Lower lobe of right lung (tissue), 2 donors: Measurements from ENCODE around the gene NOD1. TPM values are rescaled to one million over a fixed set of nuclear protein-coding genes. Genes with fewer than 3 reads are reported as not detected.

Source experiments
- ATAC-seq, 2 donors: fragments of 200-7000 bp; cut with Tn5 transposase; one replicate each; pipeline ENCODE4 v1.9.1; 2020 to 2022; ENCODE audit warnings: mild to moderate bottlenecking in 2 of 2, moderate library complexity in 2 of 2
- DNase-seq: peaks from one replicate; pipeline ENCODE4 v3.0.0-alpha.2; 2020
- H3K27ac ChIP-seq: fragments of 200-600 bp; one replicate; pipeline ENCODE4 v1.8.0; 2022
- H3K27me3 ChIP-seq: fragments of 200-600 bp; one replicate; pipeline ENCODE4 v1.8.0; 2022; ENCODE audit warnings: low read depth
- H3K36me3 ChIP-seq: fragments of 200-600 bp; one replicate; pipeline ENCODE4 v1.8.0; 2022; ENCODE audit warnings: mild to moderate bottlenecking
- H3K4me1 ChIP-seq: fragments of 200-600 bp; one replicate; pipeline ENCODE4 v1.8.0; 2022
- H3K4me3 ChIP-seq: fragments of 200-600 bp; one replicate; pipeline ENCODE4 v1.8.0; 2022; ENCODE audit warnings: mild to moderate bottlenecking
- H3K9me3 ChIP-seq: fragments of 200-600 bp; one replicate; pipeline ENCODE4 v1.8.0; 2022
- CTCF ChIP-seq: fragments of 200-600 bp; IDR thresholded peaks from one replicate; pipeline ENCODE4 v1.8.0; 2022; ENCODE audit warnings: antibody characterized with exemption, mild to moderate bottlenecking
- intact Hi-C: fragments of 100-400 bp; cut with DNase I; formaldehyde crosslinking; loops from one replicate; pipeline ENCODE4 v1.11.0; 2022
- total RNA-seq: library from RNA; stranded (reverse); fragmentation: NEBNext Ultra II Directional; extraction: Animal tissue kit (Norgen Biotek cat#: 25700); gene quantifications from one replicate; pipeline ENCODE4 v1.2.1, GENCODE V29; 2021
- donor health status: DM: no; HTN: yes; CAD: no; lungs with severe emphysema.

The NOD1 gene
- total RNA-seq, 1 donor from 2014 or later, result 42.9 TPM

- H3K9me3 ChIP-seq, result no peaks in the 10 kb centered on the region
- DNase-seq (no peak), ATAC-seq (no peak)
- no peaks in the 10 kb centered on the region for H3K27me3 ChIP-seq
- intact Hi-C loops, result no loop called here
- TF ChIP-seq CTCF, result no peak
- H3K4me1 ChIP-seq, result peaks cover 98% of the 10 kb centered on the region
- H3K4me3 ChIP-seq, result no peak overlapping the region
- peak overlapping the region; percentile 84 for H3K27ac ChIP-seq
- no peaks in the 10 kb centered on the region for H3K36me3 ChIP-seq
Measured at GRCh38 chr7:30472784-30473775, 5.5 kb downstream of the NOD1 start.

GRCh38 chr7:30472081-30472783 is 6.4 kb downstream of the NOD1 start:
- no peak overlapping the region for H3K4me3 ChIP-seq
- ATAC-seq (peak in 1 of 2 donors; percentile 27), DNase-seq (no peak)
- H3K9me3 ChIP-seq, result no peaks in the 10 kb centered on the region
- peaks cover 100% of the 10 kb centered on the region for H3K4me1 ChIP-seq
- TF ChIP-seq CTCF, result no peak
- H3K27me3 ChIP-seq, result no peaks in the 10 kb centered on the region
- H3K36me3 ChIP-seq, result no peaks in the 10 kb centered on the region
- peak overlapping the region; percentile 84 for H3K27ac ChIP-seq
- intact Hi-C loops, result no loop called here

- DNase-seq (no peak), ATAC-seq (peak; percentile 11 to 24)
- intact Hi-C loops, result no loop called here
- Histone ChIP-seq H3K36me3 (no peaks in the 10 kb centered on the region), H3K27me3 (no peaks in the 10 kb centered on the region), H3K4me1 (peaks cover 100% of the 10 kb centered on the region), H3K4me3 (no peak overlapping the region), H3K27ac (peak overlapping the region; percentile 84), H3K9me3 (no peaks in the 10 kb centered on the region)
- TF ChIP-seq CTCF, result no peak
Measured at GRCh38 chr7:30471205-30471604, 7.4 kb downstream of the NOD1 start.

GRCh38 chr7:30470771-30471170 is 7.8 kb downstream of the NOD1 start:
- H3K4me1 ChIP-seq, result peaks cover 100% of the 10 kb centered on the region
- no peaks in the 10 kb centered on the region for H3K9me3 ChIP-seq
- peak overlapping the region; percentile 6 for H3K4me3 ChIP-seq
- peak; percentile 83 for ATAC-seq
- H3K27me3 ChIP-seq, result no peaks in the 10 kb centered on the region
- intact Hi-C loops, result no loop called here
- no peak for TF ChIP-seq CTCF
- H3K36me3 ChIP-seq, result no peaks in the 10 kb centered on the region
- DNase-seq, result peak; percentile 61
- H3K27ac ChIP-seq, result peak overlapping the region; percentile 84

GRCh38 chr7:30470163-30470770 is 8.3 kb downstream of the NOD1 start:
- no peak for TF ChIP-seq CTCF
- no peak for DNase-seq
- H3K27me3 ChIP-seq, result no peaks in the 10 kb centered on the region
- H3K27ac ChIP-seq, result peak overlapping the region; percentile 84
- peaks cover 100% of the 10 kb centered on the region for H3K4me1 ChIP-seq
- peak overlapping the region; percentile 6 for H3K4me3 ChIP-seq
- ATAC-seq, result peak; percentile 48 to 49
- intact Hi-C loops, result no loop called here
- no peaks in the 10 kb centered on the region for H3K9me3 ChIP-seq
- H3K36me3 ChIP-seq, result no peaks in the 10 kb centered on the region
